Measurements from ENCODE around the gene PDE7B.

PDE7B gene

GRCh38 chr6:136158971-136159370, 307.5 kb downstream of the PDE7B start:
- peaks cover 75% of the 10 kb centered on the region for H3K36me3 Mint-ChIP-seq (ENCODE audit: low read depth)
- no peaks in the 10 kb centered on the region for H3K27me3 Mint-ChIP-seq (ENCODE audit: low read depth)
- H3K4me3 Mint-ChIP-seq = no peak overlapping the region
- DNase-seq (ENCODE audit: low spot score) = no peak
- H3K9me3 Mint-ChIP-seq = peaks cover 13% of the 10 kb centered on the region
- peaks cover 5% of the 10 kb centered on the region for H3K4me1 Mint-ChIP-seq (ENCODE audit: low read depth)
- no peak overlapping the region for H3K27ac Mint-ChIP-seq

GRCh38 chr6:136160250-136160649, 308.7 kb downstream of the PDE7B start:
- Mint-ChIP-seq H3K4me1 (ENCODE audit: low read depth) (peaks cover 5% of the 10 kb centered on the region), H3K27ac (no peak overlapping the region), H3K9me3 (peaks cover 16% of the 10 kb centered on the region), H3K4me3 (no peak overlapping the region), H3K36me3 (ENCODE audit: low read depth) (peaks cover 70% of the 10 kb centered on the region), H3K27me3 (ENCODE audit: low read depth) (no peaks in the 10 kb centered on the region)
- DNase-seq (ENCODE audit: low spot score) = peak; percentile 50

GRCh38 chr6:136161950-136162349, 310.4 kb downstream of the PDE7B start:
- Mint-ChIP-seq H3K4me1 (ENCODE audit: low read depth) (peaks cover 5% of the 10 kb centered on the region), H3K9me3 (peaks cover 19% of the 10 kb centered on the region), H3K27ac (no peak overlapping the region), H3K4me3 (no peak overlapping the region), H3K36me3 (ENCODE audit: low read depth) (peaks cover 69% of the 10 kb centered on the region), H3K27me3 (ENCODE audit: low read depth) (no peaks in the 10 kb centered on the region)
- no peak for DNase-seq (ENCODE audit: low spot score)

- no peak for DNase-seq (ENCODE audit: low spot score)
- no peak overlapping the region for H3K4me3 Mint-ChIP-seq
- H3K27ac Mint-ChIP-seq = no peak overlapping the region
- H3K9me3 Mint-ChIP-seq = peaks cover 22% of the 10 kb centered on the region
- no peaks in the 10 kb centered on the region for H3K27me3 Mint-ChIP-seq (ENCODE audit: low read depth)
- H3K36me3 Mint-ChIP-seq (ENCODE audit: low read depth) = peaks cover 68% of the 10 kb centered on the region
- peaks cover 5% of the 10 kb centered on the region for H3K4me1 Mint-ChIP-seq (ENCODE audit: low read depth)
Observed at GRCh38 chr6:136163260-136163659, 311.8 kb downstream of the PDE7B start.

GRCh38 chr6:136166815-136167214, 315.3 kb downstream of the PDE7B start:
- peaks cover 49% of the 10 kb centered on the region for H3K36me3 Mint-ChIP-seq (ENCODE audit: low read depth)
- no peak overlapping the region for H3K27ac Mint-ChIP-seq
- no peaks in the 10 kb centered on the region for H3K27me3 Mint-ChIP-seq (ENCODE audit: low read depth)
- no peaks in the 10 kb centered on the region for H3K4me1 Mint-ChIP-seq (ENCODE audit: low read depth)
- peaks cover 22% of the 10 kb centered on the region for H3K9me3 Mint-ChIP-seq
- no peak overlapping the region for H3K4me3 Mint-ChIP-seq
- DNase-seq (ENCODE audit: low spot score) = no peak

- no peaks in the 10 kb centered on the region for H3K27me3 Mint-ChIP-seq (ENCODE audit: low read depth)
- no peak overlapping the region for H3K4me3 Mint-ChIP-seq
- DNase-seq (ENCODE audit: low spot score) = no peak
- H3K36me3 Mint-ChIP-seq (ENCODE audit: low read depth) = peaks cover 38% of the 10 kb centered on the region
- H3K9me3 Mint-ChIP-seq = peaks cover 9% of the 10 kb centered on the region
- H3K27ac Mint-ChIP-seq = no peak overlapping the region
- peaks cover 9% of the 10 kb centered on the region for H3K4me1 Mint-ChIP-seq (ENCODE audit: low read depth)
Observed at GRCh38 chr6:136169394-136170148, 318.1 kb downstream of the PDE7B start.

- Mint-ChIP-seq H3K36me3 (ENCODE audit: low read depth) (peaks cover 32% of the 10 kb centered on the region), H3K9me3 (peaks cover 6% of the 10 kb centered on the region), H3K4me1 (ENCODE audit: low read depth) (peaks cover 12% of the 10 kb centered on the region), H3K27me3 (ENCODE audit: low read depth) (no peaks in the 10 kb centered on the region), H3K27ac (no peak overlapping the region), H3K4me3 (no peak overlapping the region)
- peak; percentile 18 for DNase-seq (ENCODE audit: low spot score)
Observed at GRCh38 chr6:136171231-136171630, 319.7 kb downstream of the PDE7B start.

GRCh38 chr6:136173519-136174507, 322.3 kb downstream of the PDE7B start:
- DNase-seq (ENCODE audit: low spot score) = peak; percentile 54
- Mint-ChIP-seq H3K27ac (peak overlapping the region; percentile 77), H3K4me1 (ENCODE audit: low read depth) (peaks cover 16% of the 10 kb centered on the region), H3K27me3 (ENCODE audit: low read depth) (no peaks in the 10 kb centered on the region), H3K4me3 (peak overlapping the region; percentile 28), H3K9me3 (no peaks in the 10 kb centered on the region), H3K36me3 (ENCODE audit: low read depth) (peaks cover 19% of the 10 kb centered on the region)

- no peaks in the 10 kb centered on the region for H3K27me3 Mint-ChIP-seq (ENCODE audit: low read depth)
- peaks cover 25% of the 10 kb centered on the region for H3K36me3 Mint-ChIP-seq (ENCODE audit: low read depth)
Observed at GRCh38 chr6:136174510-136174909, 323.0 kb downstream of the PDE7B start.

GRCh38 chr6:136175873-136176272, 324.4 kb downstream of the PDE7B start:
- no peaks in the 10 kb centered on the region for H3K27me3 Mint-ChIP-seq (ENCODE audit: low read depth)
- H3K4me3 Mint-ChIP-seq = no peak overlapping the region
- H3K9me3 Mint-ChIP-seq = no peaks in the 10 kb centered on the region
- H3K36me3 Mint-ChIP-seq (ENCODE audit: low read depth) = peaks cover 26% of the 10 kb centered on the region
- no peak overlapping the region for H3K27ac Mint-ChIP-seq
- peaks cover 17% of the 10 kb centered on the region for H3K4me1 Mint-ChIP-seq (ENCODE audit: low read depth)
- DNase-seq (ENCODE audit: low spot score) = no peak

More at GRCh38 chr6:136174510-136174909, 323.0 kb downstream of the PDE7B start:
- Mint-ChIP-seq H3K4me1 (ENCODE audit: low read depth) (peaks cover 17% of the 10 kb centered on the region), H3K4me3 (no peak overlapping the region), H3K27ac (peak overlapping the region; percentile 4), H3K9me3 (no peaks in the 10 kb centered on the region)
- DNase-seq (ENCODE audit: low spot score) = no peak

GRCh38 chr6:136178749-136179148, 327.2 kb downstream of the PDE7B start:
- Mint-ChIP-seq H3K4me3 (no peak overlapping the region), H3K27me3 (ENCODE audit: low read depth) (no peaks in the 10 kb centered on the region), H3K9me3 (no peaks in the 10 kb centered on the region), H3K4me1 (ENCODE audit: low read depth) (peaks cover 12% of the 10 kb centered on the region), H3K27ac (no peak overlapping the region), H3K36me3 (ENCODE audit: low read depth) (peaks cover 35% of the 10 kb centered on the region)
- no peak for DNase-seq (ENCODE audit: low spot score)

GRCh38 chr6:136180704-136181511, 329.4 kb downstream of the PDE7B start:
- no peak overlapping the region for H3K4me3 Mint-ChIP-seq
- no peak for DNase-seq (ENCODE audit: low spot score)

GRCh38 chr6:136181512-136181833, 330.0 kb downstream of the PDE7B start:
- Mint-ChIP-seq H3K27ac (no peak overlapping the region), H3K36me3 (ENCODE audit: low read depth) (peaks cover 37% of the 10 kb centered on the region), H3K4me1 (ENCODE audit: low read depth) (peaks cover 8% of the 10 kb centered on the region), H3K9me3 (no peaks in the 10 kb centered on the region), H3K4me3 (no peak overlapping the region), H3K27me3 (ENCODE audit: low read depth) (no peaks in the 10 kb centered on the region)
- no peak for DNase-seq (ENCODE audit: low spot score)

More at GRCh38 chr6:136180704-136181511, 329.4 kb downstream of the PDE7B start:
- Mint-ChIP-seq H3K4me1 (ENCODE audit: low read depth) (peaks cover 8% of the 10 kb centered on the region), H3K27ac (no peak overlapping the region), H3K27me3 (ENCODE audit: low read depth) (no peaks in the 10 kb centered on the region), H3K36me3 (ENCODE audit: low read depth) (peaks cover 37% of the 10 kb centered on the region), H3K9me3 (no peaks in the 10 kb centered on the region)

All from T-helper 2 cell treated with Interferon-gamma antibody and Interleukin-4, amounts not matched to agents 5 μg/mL and 100 μg/mL, for 36 hours (primary cell).